NCI-H1694 treated with DMSO at 0.1 percent for 48 hours (cell line): ENCODE measurements around the gene SRRM2.

Experiments
- DNase-seq: peaks from one replicate; lab custom pipeline; 2025; lab: John Stamatoyannopoulos, UW

SRRM2 gene

DNA sequence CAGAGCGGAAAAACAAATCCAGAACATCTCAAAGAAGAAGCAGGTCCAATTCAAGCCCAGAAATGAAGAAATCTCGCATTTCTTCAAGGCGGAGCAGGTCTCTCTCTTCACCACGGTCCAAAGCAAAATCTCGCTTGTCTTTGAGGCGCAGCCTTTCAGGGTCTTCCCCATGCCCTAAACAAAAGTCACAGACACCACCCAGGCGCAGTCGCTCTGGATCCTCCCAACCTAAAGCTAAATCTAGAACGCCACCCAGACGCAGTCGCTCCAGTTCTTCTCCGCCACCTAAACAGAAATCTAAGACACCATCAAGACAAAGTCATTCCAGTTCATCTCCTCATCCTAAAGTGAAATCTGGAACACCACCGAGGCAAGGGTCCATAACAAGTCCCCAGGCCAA lies 10.3 kb downstream of the SRRM2 start:
- DNase-seq, result no peak

DNA sequence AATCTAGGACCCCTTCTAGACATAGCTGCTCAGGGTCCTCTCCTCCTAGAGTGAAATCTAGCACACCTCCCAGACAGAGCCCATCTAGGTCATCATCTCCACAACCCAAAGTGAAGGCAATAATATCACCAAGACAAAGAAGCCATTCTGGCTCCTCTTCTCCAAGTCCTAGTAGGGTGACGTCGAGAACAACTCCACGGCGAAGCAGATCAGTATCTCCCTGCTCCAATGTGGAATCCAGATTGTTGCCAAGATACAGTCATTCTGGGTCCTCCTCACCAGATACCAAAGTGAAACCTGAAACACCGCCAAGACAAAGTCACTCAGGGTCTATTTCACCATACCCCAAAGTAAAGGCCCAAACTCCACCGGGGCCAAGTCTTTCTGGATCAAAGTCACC lies 10.7 kb downstream of the SRRM2 start:
- no peak for DNase-seq

DNA sequence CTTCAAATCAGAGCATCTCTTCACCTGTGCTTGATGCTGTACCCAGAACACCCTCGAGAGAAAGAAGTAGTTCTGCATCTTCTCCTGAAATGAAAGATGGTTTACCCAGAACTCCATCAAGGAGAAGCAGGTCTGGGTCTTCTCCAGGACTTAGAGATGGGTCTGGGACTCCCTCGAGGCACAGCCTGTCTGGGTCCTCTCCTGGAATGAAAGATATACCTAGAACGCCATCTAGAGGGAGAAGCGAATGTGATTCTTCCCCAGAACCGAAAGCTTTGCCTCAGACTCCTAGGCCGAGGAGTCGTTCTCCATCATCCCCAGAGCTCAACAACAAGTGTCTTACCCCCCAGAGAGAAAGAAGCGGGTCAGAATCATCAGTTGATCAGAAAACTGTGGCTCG lies 12.3 kb downstream of the SRRM2 start:
- no peak for DNase-seq

DNA sequence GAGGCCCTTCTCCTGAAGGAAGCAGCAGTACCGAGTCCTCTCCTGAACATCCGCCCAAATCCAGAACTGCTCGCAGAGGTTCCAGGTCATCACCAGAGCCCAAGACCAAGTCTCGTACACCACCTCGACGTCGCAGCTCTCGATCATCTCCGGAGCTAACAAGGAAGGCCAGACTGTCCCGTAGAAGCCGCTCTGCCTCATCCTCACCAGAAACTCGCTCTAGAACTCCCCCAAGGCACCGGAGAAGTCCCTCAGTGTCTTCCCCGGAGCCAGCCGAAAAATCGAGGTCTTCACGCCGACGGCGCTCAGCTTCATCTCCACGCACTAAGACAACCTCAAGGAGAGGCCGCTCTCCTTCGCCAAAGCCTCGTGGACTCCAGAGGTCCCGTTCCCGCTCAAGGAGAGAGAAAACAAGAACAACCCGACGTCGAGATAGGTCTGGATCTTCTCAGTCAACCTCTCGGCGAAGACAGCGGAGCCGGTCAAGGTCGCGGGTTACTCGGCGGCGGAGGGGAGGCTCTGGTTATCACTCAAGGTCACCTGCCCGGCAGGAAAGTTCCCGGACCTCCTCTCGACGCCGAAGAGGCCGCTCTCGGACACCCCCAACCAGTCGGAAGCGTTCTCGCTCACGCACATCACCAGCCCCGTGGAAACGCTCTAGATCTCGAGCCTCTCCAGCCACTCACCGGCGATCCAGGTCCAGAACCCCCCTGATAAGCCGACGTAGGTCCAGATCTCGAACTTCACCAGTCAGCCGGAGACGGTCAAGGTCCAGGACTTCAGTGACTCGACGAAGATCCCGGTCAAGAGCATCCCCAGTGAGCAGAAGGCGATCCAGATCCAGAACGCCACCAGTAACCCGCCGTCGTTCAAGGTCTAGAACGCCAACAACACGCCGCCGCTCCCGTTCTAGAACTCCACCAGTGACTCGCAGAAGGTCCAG lies 13.3 kb downstream of the SRRM2 start:
- DNase-seq, result no peak

DNA sequence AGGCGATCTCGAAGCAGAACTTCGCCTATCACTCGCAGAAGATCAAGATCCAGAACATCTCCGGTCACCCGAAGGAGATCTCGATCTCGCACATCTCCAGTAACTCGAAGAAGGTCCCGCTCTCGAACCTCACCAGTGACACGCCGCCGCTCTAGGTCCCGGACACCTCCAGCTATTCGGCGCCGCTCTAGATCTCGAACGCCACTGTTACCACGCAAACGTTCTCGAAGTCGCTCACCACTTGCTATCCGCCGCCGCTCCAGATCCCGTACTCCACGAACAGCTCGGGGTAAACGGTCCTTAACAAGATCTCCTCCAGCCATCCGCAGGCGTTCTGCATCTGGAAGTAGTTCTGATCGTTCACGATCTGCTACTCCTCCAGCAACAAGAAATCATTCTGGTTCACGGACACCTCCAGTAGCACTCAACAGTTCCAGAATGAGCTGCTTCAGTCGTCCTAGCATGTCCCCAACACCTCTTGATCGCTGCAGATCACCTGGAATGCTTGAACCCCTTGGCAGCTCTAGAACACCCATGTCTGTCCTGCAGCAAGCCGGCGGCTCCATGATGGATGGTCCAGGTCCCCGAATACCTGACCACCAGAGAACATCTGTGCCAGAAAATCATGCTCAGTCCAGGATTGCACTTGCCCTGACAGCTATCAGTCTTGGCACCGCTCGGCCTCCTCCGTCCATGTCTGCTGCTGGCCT lies 14.1 kb downstream of the SRRM2 start:
- DNase-seq, result no peak

- DNase-seq, result no peak
Observed at GRCh38 chr16:2767140-2767731, 14.8 kb downstream of the SRRM2 start.

GRCh38 chr16:2767891-2768290 lies 15.5 kb downstream of the SRRM2 start:
- no peak for DNase-seq

- no peak for DNase-seq
Observed at GRCh38 chr16:2768403-2769089, 16.1 kb downstream of the SRRM2 start.

DNA sequence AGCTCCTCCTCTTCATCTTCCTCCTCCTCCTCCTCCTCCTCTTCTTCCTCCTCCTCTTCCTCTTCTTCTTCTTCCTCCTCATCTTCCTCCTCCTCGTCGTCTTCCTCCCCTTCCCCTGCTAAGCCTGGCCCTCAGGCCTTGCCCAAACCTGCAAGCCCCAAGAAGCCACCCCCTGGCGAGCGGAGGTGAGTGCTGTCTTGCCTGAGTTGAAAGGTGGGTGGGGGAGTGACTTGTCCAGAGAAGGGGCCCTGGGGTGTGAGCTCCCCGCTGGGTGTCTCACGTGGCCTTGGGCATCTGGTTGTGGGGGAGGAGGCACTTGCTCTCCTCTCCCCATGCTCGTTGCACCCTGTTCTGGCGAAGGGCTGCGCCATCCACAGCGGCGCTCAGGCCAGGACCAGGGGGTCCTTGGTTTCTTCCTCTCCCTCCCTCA lies 16.7 kb downstream of the SRRM2 start:
- DNase-seq, result no peak

DNA sequence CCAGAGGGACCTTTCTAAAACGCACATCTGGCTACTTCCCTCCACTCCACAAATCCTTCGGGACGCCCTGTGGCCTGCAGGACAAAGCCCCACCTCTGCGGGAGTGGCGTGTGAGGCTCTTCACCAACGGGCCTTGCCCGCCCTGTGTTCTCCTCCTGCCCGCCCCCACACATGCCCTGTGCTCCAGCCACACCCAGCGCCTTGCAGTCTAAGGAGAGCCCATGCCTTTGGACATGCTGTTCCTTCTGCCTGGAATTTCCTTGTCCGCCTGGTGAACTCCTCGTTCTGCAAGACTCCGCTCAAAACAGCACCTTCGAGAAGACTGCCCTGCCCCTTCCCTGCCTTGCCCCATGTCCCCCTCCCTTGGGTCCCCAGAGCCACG lies 17.2 kb downstream of the SRRM2 start:
- DNase-seq, result no peak

GRCh38 chr16:2770057-2770951 lies 17.9 kb downstream of the SRRM2 start:
- DNase-seq, result no peak

DNA sequence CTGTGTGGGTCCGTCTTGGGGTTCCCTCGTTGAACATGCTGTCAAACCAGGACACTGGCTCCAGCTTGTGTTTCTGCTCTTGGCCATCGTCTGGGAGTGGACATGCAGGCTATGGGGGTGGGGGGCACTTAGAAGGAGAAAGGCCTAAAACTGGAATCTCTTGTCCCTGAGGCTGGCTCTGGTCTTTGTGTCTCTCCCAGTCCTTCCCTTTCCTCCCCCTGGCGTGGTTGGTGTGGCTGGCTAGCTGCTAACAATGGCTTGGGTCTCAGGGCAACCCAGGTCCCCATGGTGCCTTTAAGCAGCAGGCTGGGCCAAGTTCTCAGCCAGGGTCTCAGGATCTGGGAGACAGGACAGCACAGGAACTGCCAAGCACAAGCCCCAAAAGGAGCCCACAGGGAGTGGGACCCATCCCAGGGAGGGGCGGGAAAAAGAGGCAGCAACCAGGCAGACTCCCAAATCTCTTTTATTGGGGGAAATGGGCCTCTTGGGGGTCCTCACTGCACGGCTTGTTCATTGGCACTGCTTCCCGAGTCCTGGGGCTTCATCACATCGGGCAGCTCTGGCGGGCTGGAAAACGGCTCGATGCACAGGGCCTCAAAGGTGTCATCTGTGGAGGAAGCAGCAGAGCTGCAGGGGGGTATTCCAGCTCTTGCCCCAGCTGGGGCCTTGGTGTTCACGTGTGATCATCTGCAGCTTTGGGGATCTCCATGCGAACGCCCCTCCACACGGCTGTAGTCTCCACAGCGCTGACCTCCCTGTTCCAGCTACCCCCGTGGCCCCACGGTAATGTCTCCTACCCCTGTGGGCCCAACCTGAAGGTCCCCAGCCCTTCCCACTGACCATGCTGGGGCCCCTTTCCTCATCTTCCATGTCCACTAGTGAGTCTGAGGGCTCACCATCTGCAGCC lies 19.3 kb downstream of the SRRM2 start:
- no peak for DNase-seq

DNA sequence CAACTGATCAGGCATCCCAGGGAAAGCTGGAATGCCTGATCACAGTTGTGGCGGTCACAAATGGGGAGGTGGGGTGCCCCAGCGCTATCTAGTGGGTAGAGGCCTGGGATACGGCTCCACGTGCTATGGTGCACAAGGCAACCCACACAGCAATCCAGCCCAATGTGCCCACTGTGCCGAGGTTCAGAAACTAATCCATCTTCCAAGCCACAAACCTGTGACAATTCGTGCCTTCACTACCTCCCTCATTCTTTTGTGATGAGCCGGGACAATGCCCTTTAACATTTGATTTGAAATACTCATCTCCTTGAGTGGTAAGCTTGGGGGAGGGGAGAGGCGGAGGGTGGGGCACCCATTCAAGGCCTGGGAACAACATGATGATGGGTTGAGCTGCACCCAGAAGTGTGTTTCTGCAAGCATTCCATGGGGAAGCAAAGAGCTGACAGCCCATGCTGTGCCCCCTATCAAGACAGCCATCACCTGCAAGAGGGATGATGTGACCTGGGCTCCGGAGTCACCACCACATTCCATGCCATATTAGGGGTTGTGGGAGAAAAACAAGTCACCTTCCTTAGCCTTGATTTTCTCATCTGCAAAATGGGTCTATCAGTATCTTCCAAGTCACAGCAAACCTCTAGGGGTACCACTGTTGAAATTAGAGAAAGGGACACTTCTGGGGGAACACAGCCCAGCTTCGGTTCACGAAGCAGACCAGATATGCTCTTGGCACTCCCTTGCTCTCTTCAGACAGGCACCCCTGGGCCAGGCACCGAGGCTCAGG lies 20.9 kb downstream of the SRRM2 start:
- no peak for DNase-seq

DNA sequence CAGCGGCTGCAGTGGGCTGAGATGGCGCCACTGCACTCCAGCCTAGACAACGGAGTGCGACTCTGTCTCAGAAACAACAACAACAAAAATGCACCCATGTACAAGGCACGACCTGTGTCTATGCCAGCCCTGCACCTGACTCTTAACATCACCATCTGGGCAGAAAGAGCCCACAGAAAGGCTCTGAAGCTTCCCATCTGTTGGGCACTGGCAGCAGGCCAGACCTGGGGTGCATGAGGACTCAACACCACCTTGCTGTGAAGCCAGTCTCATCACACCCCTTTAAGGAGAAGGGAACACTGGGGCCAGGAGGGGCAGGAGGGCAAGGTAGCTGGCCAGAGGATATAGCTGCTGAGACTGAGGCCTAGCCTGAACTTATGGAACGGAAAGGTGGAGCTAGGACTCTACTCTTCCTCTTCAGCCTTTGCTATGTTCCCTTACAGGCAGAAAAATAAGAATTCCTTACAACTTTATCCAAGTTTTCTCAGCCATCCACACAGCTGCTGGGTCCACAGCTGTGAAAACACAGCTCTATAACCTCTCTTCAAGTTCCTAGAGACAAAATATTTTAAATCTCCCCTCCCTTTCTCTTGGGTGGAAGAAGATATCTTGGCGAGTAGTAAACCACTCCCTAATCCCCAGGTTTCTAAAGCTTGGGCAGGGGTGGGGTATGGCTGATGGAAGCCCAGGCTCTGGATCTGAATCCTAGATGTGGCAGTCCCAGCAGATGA lies 21.9 kb downstream of the SRRM2 start:
- peak; percentile 67 for DNase-seq

DNA sequence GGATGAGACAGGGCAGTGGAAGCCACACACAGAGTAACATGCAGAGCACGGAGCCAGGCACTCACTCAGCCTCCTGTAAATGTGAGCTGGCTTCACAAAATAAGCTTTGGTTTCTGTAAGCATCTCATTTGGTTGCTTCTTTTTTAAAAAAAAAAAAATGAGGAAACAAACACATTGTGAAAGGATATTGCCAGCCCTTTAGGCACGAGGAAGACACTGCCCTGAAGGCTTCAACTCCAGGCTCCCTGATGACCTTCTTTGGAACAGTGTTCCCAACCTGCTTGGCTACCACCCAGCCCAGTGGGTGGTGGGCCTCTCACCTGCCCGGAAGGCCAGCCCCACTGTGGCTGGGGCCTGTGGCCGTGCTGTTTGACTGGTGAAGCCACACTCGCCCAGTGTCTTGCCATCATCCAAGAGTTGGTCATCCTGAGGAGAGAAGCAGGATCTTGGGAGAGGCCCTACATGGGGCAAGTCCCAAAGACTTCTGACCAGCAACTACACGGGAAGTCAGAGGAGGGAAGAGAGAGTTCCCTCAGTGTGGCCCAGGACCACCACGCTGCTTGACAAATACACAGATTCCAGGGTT lies 22.8 kb downstream of the SRRM2 start:
- no peak for DNase-seq

- no peak for DNase-seq
Observed at GRCh38 chr16:2775765-2776499, 23.5 kb downstream of the SRRM2 start.

GRCh38 chr16:2776500-2777139 lies 24.2 kb downstream of the SRRM2 start:
- no peak for DNase-seq
